ENCODE measurements around the gene PPIA. TPM values are rescaled to one million over a fixed set of nuclear protein-coding genes. Genes with fewer than 3 reads are reported as not detected.

PPIA gene
- total and polyA plus RNA-seq, 5 experiments from 2014 or later, result 673 to 3,931 (median 3,578) TPM

- Mint-ChIP-seq H3K36me3 (peaks cover 0 to 24% (median 7%) of the 10 kb centered on the region in 3 donors), H3K27ac (no peak overlapping the region), H3K27me3 (no peaks in the 10 kb centered on the region), H3K4me1 (peaks cover 7 to 28% (median 18%) of the 10 kb centered on the region in 4 donors), H3K9me3 (no peaks in the 10 kb centered on the region), H3K4me3 (no peak overlapping the region)
- ATAC-seq, result no peak
- POLR2A ChIA-PET, result interaction anchor here (1.0 to 1.4 kb wide), 2 partner anchors 8 to 10 kb away, joined by 3 to 5 read pairs; no protein-coding TSS in a partner anchor
- DNase-seq, result peak in 1 of 10 donors; percentile 18
These were observed 39.6 kb upstream of the PPIA start for GRCh38 chr7:44756904-44757303.

GRCh38 chr7:44757311-44757710, 39.2 kb upstream of the PPIA start:
- no peak overlapping the region for H3K4me3 Mint-ChIP-seq
- DNase-seq (no peak), ATAC-seq (no peak)
- no peak overlapping the region for H3K27ac Mint-ChIP-seq
- peaks cover 4 to 25% (median 15%) of the 10 kb centered on the region in 4 donors for H3K4me1 Mint-ChIP-seq
- no peaks in the 10 kb centered on the region for H3K9me3 Mint-ChIP-seq
- no peaks in the 10 kb centered on the region for H3K27me3 Mint-ChIP-seq
- POLR2A ChIA-PET, result interaction anchor here (1.0 to 1.4 kb wide), 2 partner anchors 8 to 10 kb away, joined by 3 to 5 read pairs; no protein-coding TSS in a partner anchor
- H3K36me3 Mint-ChIP-seq, result peaks cover 0 to 28% (median 7%) of the 10 kb centered on the region in 3 donors

GRCh38 chr7:44757739-44758138, 38.7 kb upstream of the PPIA start:
- Mint-ChIP-seq H3K27ac (no peak overlapping the region), H3K9me3 (no peaks in the 10 kb centered on the region), H3K27me3 (no peaks in the 10 kb centered on the region), H3K4me3 (no peak overlapping the region), H3K4me1 (peaks cover under 1 to 21% (median 12%) of the 10 kb centered on the region in 4 donors), H3K36me3 (peaks cover 0 to 30% (median 7%) of the 10 kb centered on the region in 3 donors)
- DNase-seq, result peak in 1 of 10 donors; percentile 49
- ATAC-seq, result no peak
- POLR2A ChIA-PET, result interaction anchor here (0.9 to 1.0 kb wide), 2 partner anchors 9 to 40 kb away, joined by 3 read pairs; no protein-coding TSS in a partner anchor

- POLR2A ChIA-PET, result interaction anchor here (0.7 to 1.1 kb wide), 2 partner anchors 9 to 878 kb away, joined by 3 to 6 read pairs; no protein-coding TSS in a partner anchor
- Mint-ChIP-seq H3K36me3 (peaks cover 0 to 45% (median 10%) of the 10 kb centered on the region in 3 donors), H3K9me3 (no peaks in the 10 kb centered on the region), H3K4me3 (no peak overlapping the region), H3K27me3 (no peaks in the 10 kb centered on the region), H3K4me1 (peaks cover 0 to 15% (median 6%) of the 10 kb centered on the region in 4 donors), H3K27ac (no peak overlapping the region)
- DNase-seq, result peak in 1 of 10 donors; percentile 27
- ATAC-seq, result no peak
These were observed 37.2 kb upstream of the PPIA start for GRCh38 chr7:44759246-44759645.

- Mint-ChIP-seq H3K4me1 (peaks cover 0 to 11% (median 3%) of the 10 kb centered on the region in 4 donors), H3K36me3 (peaks cover 0 to 51% (median 12%) of the 10 kb centered on the region in 3 donors), H3K4me3 (no peak overlapping the region), H3K27me3 (no peaks in the 10 kb centered on the region), H3K9me3 (no peaks in the 10 kb centered on the region), H3K27ac (peak overlapping the region in 1 of 10 donors; percentile 72)
- POLR2A ChIA-PET, result interaction anchor here (1.1 kb wide), 1 partner anchor 8 kb away, joined by 3 read pairs; no protein-coding TSS in a partner anchor
- DNase-seq (peak in 1 of 10 donors; percentile 59), ATAC-seq (no peak)
These were observed 36.4 kb upstream of the PPIA start for GRCh38 chr7:44760034-44760580.

GRCh38 chr7:44761207-44762161, 35.0 kb upstream of the PPIA start:
- no peak overlapping the region for H3K4me3 Mint-ChIP-seq
- peaks cover 0 to 62% (median 18%) of the 10 kb centered on the region in 3 donors for H3K36me3 Mint-ChIP-seq

GRCh38 chr7:44762300-44762699, 34.2 kb upstream of the PPIA start:
- H3K36me3 Mint-ChIP-seq, result peaks cover 0 to 68% (median 22%) of the 10 kb centered on the region in 3 donors
- peak overlapping the region in 3 of 10 donors; percentile 34 to 77 (median 72) for H3K27ac Mint-ChIP-seq
- H3K27me3 Mint-ChIP-seq, result no peaks in the 10 kb centered on the region
- H3K9me3 Mint-ChIP-seq, result no peaks in the 10 kb centered on the region
- ATAC-seq, result no peak
- DNase-seq, result no peak
- peak overlapping the region in 1 of 10 donors; percentile 33 for H3K4me3 Mint-ChIP-seq
- H3K4me1 Mint-ChIP-seq, result peaks cover 0 to 4% (median 0%) of the 10 kb centered on the region in 4 donors
- POLR2A ChIA-PET, result no interaction called here

More at GRCh38 chr7:44761207-44762161, 35.0 kb upstream of the PPIA start:
- POLR2A ChIA-PET, result interaction anchor here (1.4 kb wide), 1 partner anchor 12 kb away, joined by 3 read pairs; no protein-coding TSS in a partner anchor
- H3K27ac Mint-ChIP-seq, result peak overlapping the region in 1 of 10 donors; percentile 34
- DNase-seq (no peak), ATAC-seq (no peak)
- H3K4me1 Mint-ChIP-seq, result peaks cover 0 to 2% (median under 1%) of the 10 kb centered on the region in 4 donors
- no peaks in the 10 kb centered on the region for H3K9me3 Mint-ChIP-seq
- H3K27me3 Mint-ChIP-seq, result no peaks in the 10 kb centered on the region

GRCh38 chr7:44762726-44763522, 33.6 kb upstream of the PPIA start:
- no peak for ATAC-seq
- H3K36me3 Mint-ChIP-seq, result peaks cover 0 to 73% (median 22%) of the 10 kb centered on the region in 3 donors
- peaks cover under 1 to 10% (median 4%) of the 10 kb centered on the region in 4 donors for H3K4me1 Mint-ChIP-seq

GRCh38 chr7:44764081-44764480, 32.4 kb upstream of the PPIA start:
- Mint-ChIP-seq H3K27ac (peak overlapping the region in 3 of 10 donors; percentile 27 to 80 (median 77)), H3K9me3 (no peaks in the 10 kb centered on the region), H3K36me3 (peaks cover 0 to 74% (median 22%) of the 10 kb centered on the region in 3 donors), H3K27me3 (no peaks in the 10 kb centered on the region), H3K4me3 (no peak overlapping the region), H3K4me1 (peaks cover 7 to 22% (median 16%) of the 10 kb centered on the region in 4 donors)
- no peak for DNase-seq
- no peak for ATAC-seq
- POLR2A ChIA-PET, result no interaction called here

More at GRCh38 chr7:44762726-44763522, 33.6 kb upstream of the PPIA start:
- POLR2A ChIA-PET, result no interaction called here
- H3K9me3 Mint-ChIP-seq, result no peaks in the 10 kb centered on the region
- H3K27ac Mint-ChIP-seq, result peak overlapping the region in 2 of 10 donors; percentile 65 to 77
- H3K27me3 Mint-ChIP-seq, result no peaks in the 10 kb centered on the region
- no peak overlapping the region for H3K4me3 Mint-ChIP-seq
- DNase-seq, result peak in 1 of 10 donors; percentile 36

GRCh38 chr7:44764665-44765578, 31.6 kb upstream of the PPIA start:
- no peak for DNase-seq
- peaks cover 0 to 66% (median 22%) of the 10 kb centered on the region in 3 donors for H3K36me3 Mint-ChIP-seq
- POLR2A ChIA-PET, result no interaction called here
- H3K4me1 Mint-ChIP-seq, result peaks cover 13 to 30% (median 24%) of the 10 kb centered on the region in 4 donors
- H3K27ac Mint-ChIP-seq, result peak overlapping the region in 1 of 10 donors; percentile 80
- no peak overlapping the region for H3K4me3 Mint-ChIP-seq
- H3K9me3 Mint-ChIP-seq, result no peaks in the 10 kb centered on the region
- no peak for ATAC-seq
- no peaks in the 10 kb centered on the region for H3K27me3 Mint-ChIP-seq
